Mammary epithelial cell (primary cell): Measurements from ENCODE around the gene GNAL.

ENCODE experiments used
- CTCF ChIP-seq, 2 donors: IDR thresholded peaks in 1 of 2; conservative IDR thresholded peaks in 1 of 2; 2 replicates each; pipeline ENCODE4 v1.5.1; 2011 to 2012; ENCODE audit warnings: inconsistent platforms in 2 of 2, low read length in 2 of 2, mild to moderate bottlenecking in 2 of 2, control low read depth in 1 of 2, low read depth in 1 of 2; ENCODE audit not compliant: insufficient read depth in 1 of 2; ENCODE audit errors: extremely low read depth in 1 of 2
- EZH2 ChIP-seq: IDR thresholded peaks from 2 replicates; pipeline ENCODE4 v1.6.1; 2012; ENCODE audit warnings: low read length, inconsistent platforms, borderline replicate concordance

- no peak for TF ChIP-seq CTCF (conservative IDR thresholded peaks at IDR 0.05 in 1 of 2, IDR thresholded peaks at IDR 0.05 in 1 of 2; ENCODE audit: extremely low read depth in 1 of 2, insufficient read depth in 1 of 2, low read depth in 1 of 2, low read length in 2 of 2)
- no peak for TF ChIP-seq EZH2
Measured at GRCh38 chr18:11847811-11848210, 158.7 kb downstream of the GNAL start.
